GM21737 (cell line): ENCODE measurements around the gene CMTM8.
A peak's percentile ranks its signal among the peaks of the same experiment; 100 is the strongest.
"Not testable (repeated sequence)": the region's sequence is repeated elsewhere in the genome, so short reads cannot be mapped to it uniquely, and the experiment has no call there.

Experiments
- ATAC-seq: cut with Tn5 transposase; IDR thresholded peaks from one replicate; pipeline ENCODE4 v1.9.1; 2021; ENCODE audit warnings: mild to moderate bottlenecking, moderate library complexity; ENCODE audit not compliant: unreplicated experiment

Gene CMTM8

DNA sequence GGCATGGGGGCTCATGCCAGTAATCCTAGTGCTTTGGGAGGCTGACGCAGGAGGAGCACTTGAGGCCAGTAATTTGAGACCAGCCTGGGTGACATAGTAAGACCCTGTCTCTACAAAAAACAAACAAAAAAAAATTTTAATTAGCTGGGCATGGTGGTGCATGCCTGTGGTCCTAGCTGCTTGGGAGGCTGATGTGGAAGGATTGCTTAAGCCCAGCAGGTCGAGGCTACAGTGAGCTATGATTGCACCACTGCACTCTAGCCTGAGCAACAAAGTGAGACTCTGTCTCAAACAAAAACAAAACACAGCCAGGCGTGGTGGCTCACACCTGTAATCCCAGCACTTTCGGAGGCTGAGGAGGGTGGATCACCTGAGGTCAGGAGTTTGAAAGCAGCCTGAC, 9.7 kb upstream of the CMTM8 start:
- not testable (repeated sequence) for ATAC-seq

DNA sequence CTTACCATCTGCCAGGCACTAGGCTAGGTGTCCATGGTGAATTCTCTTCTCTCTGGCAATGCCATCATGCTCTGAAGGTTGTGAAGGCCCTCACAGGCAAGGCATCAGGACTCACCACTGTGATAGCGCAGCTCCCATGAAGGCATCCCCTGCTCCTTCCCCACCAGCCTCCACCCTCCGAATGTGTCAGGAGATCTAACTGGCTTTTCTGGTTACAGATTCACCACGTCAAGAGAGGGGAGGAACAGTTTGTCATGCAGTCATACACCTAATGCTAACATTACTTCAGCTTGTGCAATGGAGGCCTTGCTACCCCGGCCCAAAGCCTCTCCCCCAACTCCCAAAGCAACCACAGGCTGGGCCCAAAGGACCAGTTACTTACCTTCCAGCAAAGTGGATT, 8.9 kb upstream of the CMTM8 start:
- no peak for ATAC-seq

DNA sequence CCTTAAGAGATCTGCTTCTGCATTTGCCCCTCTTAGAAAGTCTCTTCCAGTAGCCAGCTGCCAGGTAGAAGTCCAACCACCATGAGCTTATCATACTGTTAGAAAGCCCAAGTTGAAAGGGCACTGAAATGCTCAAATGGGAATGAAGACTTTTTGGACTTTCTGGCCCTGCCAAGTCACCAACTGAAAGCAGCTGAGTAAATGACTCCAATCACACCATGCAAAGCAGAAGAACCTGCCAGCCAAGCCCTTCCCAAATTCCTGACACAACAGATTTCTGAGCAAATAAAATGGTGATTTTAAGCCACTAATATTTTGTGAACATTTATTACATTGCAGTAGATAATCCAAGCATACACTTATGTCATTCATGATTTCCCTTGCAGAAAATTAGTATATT, 2.1 kb upstream of the CMTM8 start:
- no peak for ATAC-seq

DNA sequence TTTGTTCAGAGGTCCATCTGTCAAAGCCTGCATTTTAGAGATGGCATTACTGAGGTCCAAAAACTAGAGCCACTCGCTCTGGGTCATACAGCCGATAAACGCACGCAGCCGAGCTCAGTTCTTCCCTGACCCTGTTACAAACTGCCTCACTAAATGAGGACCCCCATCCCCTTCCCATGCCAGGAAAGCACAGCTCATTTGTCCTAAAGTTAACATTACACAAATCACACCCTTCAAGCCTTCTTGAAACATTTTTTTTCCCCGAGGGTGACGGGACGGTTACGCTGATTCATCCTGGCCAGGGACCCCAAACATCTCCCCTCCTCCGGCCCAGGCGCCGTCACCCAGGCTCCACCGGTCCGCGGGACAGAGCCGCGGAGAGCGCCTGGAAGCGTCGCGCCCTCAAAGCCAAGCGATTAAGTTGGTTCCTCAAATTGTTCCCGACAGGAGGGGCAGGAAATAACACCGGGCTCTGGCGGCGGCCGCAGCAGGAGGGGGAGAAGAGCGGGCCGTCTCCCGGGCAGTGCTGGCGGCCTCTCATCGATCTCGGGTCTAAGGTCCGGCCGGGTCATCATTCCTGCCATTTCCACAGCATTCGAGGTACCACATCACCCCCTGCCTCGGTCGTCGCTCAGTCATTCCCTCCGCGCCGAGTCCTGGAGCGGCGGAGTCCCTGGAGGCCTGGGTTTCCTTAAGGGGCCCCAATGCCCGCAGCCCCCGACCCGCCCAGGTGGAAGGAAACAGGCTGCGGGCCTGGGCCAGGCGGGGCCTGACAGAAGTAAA, 619 bp upstream of the CMTM8 start:
- ATAC-seq, result peak; percentile 14

DNA sequence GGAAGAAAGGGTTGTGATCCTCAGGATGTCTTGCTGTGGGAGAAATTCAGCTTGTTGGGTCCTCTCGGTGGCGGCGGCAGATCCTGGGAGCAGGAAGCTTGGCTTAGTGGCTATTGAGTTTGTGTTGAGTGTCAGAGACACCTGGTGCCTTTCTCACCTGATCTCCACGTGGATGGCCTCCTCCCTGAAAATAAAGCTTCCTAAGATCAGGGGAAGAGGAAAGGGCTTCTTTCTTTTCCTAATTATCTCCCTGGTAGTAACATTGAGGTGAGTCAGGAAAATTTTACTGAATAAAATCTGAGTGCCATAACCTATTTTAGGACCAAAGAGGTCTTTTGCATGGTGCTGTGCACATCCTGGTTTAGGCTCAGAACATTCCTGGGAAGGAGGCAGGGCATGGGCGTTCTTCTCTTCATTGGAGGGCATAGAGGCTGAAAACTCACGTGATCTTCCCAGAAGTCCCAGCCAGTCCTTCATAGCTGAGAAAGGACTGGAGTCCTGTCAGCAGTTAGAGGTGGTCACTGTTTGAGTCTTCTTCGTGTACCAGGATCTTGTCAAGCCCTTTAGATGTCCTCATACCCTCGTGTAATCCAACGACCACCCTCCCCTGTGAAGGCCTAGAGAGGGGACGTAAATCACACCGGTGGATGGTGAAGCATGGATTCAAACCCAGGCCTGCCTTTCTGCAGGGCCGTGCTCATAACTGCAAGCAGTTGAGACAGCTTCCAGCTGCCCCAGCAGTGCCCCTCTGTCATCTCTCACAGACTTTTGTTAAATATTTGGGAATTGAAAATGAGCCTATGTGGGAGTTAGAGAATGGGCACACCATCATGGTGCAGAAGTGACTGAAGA, 1.1 kb downstream of the CMTM8 start:
- ATAC-seq, result no peak

DNA sequence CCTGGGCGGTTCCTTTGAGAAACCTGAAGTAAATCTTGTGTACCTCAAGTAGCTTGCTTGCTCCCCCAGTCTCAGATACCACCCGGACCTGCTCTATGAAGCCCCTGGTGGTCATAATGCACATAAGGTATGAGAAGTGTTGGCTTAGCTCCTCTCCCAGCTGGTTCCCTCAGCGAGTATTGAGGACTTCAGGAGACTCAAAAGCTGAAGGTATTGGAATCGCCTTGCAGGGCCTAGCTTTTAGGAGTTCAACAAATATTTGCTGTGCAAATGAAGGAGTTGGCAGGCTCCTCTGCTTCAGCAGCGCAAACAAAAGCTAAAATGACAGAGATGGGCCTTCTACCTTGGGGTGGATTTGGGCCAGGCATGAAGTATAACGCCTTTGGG, 1.7 kb downstream of the CMTM8 start:
- no peak for ATAC-seq

DNA sequence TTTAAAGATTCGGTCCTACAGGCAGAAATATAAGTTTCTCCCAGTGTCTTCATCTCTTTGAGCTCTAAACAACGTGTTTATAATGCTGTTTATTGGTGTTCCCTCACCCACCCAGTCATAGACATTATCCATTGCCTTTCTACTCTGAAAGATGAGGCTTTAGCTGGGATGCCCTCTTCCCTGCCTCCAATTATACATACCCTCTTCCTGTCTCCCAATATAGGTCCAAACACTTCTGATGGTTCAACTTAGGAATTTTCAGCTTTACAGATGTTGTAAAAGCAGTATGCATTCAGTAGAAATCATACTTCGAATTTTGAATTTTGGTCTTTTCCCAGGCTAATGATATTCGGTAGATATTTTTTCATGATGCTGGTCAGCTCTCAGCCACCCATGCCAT, 2.6 kb downstream of the CMTM8 start:
- ATAC-seq, result no peak

DNA sequence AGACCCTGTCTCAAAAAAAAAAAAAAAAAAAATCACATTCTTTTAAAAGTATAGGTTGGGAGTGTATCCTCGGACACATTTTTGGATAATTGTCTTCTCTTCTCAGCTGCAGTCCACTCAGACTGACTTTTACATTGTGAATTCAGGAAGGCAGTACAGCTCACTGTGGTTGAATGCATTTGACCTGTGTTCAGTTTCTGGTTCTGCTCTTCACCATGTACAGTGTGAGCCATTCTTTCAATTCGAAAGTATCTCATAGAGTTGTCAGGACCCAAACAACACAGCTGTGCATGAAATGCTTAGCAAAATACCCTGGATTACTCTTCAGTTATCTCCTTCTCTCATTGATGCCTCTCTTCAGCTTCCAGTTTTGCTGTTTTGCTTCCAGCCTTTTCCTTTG, 5.0 kb downstream of the CMTM8 start:
- no peak for ATAC-seq

DNA sequence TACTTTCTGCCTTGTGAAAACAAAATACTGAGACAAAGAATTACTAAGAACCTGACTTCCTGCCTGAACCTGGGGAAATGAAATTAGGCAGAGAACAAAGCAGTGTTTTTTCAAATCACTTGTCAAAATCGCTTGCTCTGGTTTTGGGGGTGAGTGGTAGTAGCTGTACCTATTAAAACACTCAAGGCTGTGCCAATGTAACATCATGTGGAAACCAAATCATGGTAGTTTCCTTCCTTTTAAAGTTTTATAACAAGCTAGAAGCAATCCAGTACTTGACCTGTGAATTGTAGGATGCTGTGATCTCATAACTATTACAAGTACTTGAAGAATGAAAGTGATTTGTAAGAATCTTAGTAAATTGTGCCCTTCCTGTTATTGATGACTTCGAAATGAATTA, 6.7 kb downstream of the CMTM8 start:
- no peak for ATAC-seq

DNA sequence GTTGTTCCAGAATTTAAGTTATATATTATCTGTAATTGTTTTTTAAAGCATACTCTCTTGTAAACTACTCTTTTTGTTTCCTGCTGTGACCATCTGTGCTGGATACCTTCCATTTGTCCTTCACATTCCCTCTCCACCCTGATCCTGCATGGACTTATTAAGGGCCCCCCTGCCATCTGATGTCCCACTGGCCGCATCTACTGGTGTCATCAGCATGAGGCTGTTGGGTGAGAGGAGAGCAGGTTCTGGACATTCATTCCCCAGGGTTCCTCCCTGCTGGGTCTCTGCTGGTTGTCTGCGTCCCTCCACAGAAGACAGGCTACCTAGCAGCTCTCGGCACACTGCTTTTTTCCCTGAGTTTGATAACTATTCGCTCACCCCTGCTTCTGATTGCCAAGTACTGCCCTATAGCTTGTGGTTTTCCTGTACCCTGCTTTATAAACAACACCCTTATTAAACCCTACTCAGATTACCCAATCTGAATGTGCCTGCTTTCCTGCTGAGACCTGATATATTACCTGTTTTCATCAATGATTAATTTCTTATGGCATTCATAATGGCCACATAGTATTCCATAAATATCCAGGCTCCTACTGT, 7.7 kb downstream of the CMTM8 start:
- ATAC-seq, result no peak

DNA sequence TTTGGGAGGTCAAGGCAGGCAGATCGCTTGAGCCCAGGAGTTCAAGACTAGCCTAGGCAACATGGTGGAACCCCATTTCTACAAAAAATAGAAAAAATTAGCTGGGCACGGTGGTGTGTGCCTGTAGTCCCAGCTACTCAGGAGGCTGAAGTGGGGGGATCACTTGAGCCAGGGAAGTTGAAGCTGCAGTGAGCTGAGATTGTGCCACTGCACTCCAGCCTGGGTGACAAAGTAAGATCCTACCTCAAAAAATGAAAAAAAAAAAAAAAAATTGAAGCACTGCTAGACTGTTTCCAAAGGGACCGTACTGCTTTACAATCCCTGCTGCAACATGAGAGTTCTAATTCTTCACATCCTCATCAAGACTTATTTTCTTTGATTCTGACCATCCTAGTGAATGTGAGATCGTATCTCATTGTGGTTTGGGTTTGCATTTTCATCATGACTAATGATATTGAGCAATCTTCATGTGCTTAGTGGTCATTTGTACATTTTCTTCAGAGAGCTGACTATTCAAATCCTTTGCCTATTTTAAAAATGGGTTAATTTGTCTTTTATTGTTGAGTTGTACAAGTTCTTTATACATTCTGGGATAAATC, 10.8 kb downstream of the CMTM8 start:
- no peak for ATAC-seq

DNA sequence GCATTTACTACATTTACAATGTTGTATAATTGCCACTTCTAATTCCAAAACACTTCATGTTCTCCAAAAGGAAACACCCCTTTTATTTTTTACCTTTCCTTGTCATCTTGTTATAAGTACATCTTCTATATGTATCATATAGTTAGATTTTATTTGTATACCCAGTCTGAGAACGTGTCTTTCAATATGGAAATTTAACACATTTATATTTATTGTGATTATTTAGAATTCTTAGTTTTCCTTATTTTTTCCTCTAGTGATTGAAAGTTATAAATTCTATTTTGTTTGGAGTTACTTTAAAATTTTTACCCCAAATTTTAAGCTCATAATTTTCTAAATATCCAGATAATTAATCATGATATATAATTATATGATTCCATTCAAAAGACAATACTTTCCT, 15.8 kb downstream of the CMTM8 start:
- no peak for ATAC-seq

DNA sequence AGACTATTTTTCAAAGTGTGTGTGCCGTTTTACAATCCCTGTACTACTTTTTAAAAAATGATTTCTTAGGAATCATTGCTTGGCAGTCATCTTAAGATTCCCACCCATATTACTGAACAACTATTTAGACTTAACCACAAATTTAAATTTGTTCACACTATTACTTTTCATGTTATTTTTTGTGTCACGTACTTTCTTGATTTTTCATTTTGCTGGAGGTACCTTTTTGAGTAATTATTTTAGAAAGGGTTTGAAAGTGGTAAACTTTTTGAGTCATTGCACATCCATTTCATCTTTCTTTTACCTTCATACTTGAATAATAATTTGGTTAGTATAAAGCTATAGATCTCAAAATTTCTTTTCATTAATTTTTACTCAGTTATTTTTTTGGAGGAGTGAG, 16.9 kb downstream of the CMTM8 start:
- ATAC-seq, result no peak

DNA sequence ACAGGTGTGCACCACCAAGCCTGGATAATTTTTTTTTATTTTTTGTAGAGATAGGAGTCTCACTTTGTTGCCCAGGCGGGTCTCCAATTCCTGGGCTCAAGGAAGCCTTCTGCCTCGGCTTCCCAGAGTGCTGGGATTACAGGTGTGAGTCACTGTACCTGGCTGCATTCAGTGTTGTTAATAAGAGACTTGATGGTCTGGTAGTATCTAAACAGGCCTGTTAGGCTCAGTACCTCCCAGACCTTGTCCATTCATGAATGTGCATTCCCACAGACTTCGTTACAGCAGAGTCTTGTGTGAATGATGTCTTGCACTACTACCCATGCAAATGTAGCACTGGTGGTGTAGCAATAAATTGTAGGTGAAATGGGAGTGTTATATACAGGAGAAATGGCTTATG, 17.7 kb downstream of the CMTM8 start:
- no peak for ATAC-seq

DNA sequence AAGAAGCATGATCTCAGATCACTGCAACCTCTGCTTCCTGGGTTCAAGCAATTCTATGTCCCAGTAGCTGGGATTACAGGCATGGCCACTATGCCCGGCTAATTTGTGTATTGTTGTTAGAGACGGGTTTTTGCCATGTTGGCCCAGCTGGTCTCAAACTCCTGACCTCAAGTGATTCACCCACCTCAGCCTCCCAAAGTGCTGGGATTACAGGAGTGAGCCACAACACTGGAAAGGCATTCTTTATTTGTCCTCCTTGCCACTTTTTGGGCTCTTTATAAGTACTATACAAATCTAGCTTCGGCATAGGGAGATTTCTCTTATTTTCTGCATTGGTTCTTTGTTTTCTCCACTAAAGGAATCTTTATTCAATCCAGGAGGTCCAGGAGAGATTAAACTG, 18.6 kb downstream of the CMTM8 start:
- no peak for ATAC-seq

DNA sequence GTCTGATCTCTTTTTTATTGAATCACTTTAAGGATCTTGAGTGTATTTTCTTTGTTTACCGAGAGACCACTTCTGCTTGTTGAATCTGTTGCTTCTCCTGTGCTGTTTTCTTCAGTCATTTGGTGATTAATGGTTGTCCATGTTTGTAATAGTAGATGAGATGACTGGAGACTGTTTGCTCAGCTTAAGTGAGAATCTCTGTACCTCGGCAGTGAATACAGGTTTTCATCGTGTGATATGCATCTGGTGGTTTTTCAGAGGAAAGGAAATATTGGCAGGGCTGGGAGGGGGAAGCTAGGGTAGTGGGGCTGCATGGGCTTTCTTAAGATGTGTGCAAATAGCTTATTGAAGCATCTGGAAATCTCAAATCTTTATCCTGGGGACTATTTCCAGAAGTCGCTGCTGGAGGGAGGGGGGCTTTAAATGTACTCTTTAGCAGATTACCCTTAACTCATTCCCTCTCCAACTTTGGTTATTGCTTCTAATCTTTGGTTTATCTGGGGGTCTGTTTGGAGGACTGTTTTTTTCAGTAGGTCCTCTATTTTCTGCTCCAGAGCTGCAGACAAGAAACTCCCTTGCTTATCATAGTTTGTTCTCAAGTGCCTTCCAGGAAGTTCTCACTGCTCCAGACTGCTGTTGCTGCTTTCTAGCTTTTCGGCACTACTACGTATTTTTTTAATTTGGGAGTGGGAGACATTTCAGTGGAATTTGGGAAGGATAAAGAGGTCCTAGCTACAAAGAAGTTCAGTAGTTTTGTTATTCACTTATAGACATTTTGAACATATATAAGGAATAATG, 19.4 kb downstream of the CMTM8 start:
- no peak for ATAC-seq

DNA sequence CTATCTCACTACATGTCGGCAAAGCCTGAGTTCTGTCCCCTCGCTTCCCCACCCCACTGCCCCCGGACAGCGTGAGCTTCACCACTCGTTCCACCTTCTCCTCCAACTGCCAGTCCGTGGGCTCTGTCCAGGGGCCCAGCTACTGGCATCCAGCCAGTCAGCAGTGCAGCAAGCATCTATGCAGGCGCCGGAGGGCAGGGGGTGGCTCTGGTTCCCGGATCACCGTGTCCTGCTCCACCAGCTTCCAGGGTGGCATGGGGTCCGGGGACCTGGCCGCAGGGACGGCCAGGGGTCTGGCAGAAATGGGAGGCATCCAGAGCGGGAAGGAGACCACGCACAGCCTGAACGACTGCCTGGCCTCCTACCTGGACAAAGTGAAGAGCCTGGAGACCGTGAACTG, 20.4 kb downstream of the CMTM8 start:
- no peak for ATAC-seq

DNA sequence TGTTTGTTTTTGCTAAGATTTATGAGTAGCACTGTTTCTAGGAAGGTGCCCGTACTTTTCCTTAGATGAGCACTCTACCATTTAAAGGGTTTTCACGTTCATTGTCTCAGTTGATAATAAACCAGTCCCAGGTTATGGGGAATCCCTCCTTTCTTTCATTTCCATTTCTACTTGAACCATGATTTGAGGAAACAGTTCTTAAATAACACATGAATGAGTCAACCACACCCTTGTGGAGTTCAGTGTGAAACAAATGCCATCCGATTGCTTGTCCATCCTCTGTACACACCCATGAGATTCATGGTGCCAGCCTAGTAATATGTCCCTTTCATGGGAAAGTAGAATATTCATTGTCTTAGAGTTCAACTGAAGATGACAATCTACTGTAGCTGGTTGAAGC, 23.1 kb downstream of the CMTM8 start:
- no peak for ATAC-seq

DNA sequence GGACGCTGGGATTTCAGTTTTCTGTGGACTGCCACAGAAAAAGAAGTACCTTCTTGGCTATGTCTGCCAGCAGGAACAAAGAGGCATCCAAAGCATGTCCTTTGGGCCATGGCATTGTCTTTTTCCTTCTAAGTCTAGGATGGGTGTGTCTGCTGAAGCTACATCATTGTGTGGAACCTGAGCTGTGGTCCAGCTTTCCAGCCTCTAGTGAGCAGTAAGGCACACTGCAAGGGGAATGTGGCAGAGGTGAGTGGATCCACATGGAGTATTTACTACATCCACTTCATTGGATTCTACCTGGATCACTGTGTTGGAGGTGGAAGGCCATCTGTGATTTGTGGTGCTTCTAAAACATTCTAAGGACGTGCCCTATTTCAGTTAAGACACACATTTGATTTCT, 23.7 kb downstream of the CMTM8 start:
- ATAC-seq, result no peak

DNA sequence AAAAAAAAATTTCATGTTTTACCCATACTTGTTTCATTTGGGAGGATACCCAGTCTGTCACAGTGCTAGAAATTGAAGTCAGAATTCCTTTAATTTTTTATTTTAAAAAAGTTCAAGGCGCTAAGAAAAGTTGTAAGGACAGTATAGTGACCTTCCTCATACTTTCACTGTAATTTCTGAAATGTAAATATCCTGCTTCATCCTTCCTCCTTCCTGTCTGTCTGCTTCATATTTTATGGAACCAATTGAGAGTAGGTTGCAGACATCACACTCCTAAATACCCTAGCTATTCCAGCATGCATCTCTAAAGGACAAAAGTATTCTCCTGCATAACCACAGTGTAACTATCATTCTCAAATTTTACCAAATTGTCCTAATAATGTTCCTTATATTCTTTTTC, 35.8 kb downstream of the CMTM8 start:
- ATAC-seq, result no peak

DNA sequence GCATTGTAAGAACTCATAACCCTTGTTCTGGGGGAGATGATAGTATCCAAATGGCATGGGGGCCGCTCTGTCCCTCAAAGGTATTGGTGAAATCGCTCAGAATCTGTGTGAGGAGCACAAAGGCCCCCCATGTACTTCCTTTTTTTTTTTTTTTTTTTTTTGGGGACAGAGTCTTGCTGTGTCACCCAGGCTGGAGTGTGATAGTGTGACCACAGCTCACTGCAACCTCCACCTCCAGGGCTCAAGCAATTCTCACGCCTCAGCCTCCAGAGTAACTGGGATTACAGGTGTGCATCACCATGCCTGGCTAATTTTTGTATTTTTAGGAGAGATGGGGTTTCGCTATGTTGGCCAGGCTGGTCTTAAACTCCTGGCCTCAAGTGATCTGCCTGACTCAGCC, 37.0 kb downstream of the CMTM8 start:
- no peak for ATAC-seq
